SK-N-DZ (cell line): ENCODE results near the gene CYFIP2.
"Not testable (repeated sequence)": the region's sequence is repeated elsewhere in the genome, so short reads cannot be mapped to it uniquely, and the experiment has no call there.

Experiments used
- DNase-seq: peaks from one replicate; pipeline ENCODE4 v3.0.0-alpha.2; 2015; ENCODE audit warnings: low spot score

The CYFIP2 gene

DNA sequence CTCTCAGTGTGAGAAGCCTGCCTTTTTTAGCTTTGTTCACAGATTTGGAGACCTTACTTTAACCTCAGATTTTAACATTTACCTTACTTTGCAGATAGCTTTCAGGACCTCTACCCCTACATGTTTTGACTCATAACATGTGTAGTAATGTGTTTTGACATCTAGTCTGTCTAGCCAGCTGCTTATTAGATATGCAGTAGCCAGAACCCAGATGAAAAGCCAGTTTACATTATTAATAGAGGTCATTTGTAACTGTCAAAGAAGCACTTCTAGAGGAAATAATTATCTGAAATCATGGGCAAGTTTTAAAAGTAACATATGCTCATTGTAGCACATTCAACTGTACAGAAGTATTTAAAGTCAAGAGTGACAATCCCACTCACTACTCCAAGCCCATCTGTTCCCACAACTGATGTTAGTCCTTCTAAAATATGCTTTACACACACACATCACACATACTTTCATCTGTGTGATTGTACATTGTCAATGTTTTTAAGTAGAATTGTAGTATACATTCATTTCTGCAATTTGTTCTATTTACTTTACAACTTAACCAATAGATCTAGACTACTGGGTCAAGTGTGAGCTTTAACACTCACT is 122.3 kb downstream of the CYFIP2 start:
- DNase-seq = peak; percentile 64

DNA sequence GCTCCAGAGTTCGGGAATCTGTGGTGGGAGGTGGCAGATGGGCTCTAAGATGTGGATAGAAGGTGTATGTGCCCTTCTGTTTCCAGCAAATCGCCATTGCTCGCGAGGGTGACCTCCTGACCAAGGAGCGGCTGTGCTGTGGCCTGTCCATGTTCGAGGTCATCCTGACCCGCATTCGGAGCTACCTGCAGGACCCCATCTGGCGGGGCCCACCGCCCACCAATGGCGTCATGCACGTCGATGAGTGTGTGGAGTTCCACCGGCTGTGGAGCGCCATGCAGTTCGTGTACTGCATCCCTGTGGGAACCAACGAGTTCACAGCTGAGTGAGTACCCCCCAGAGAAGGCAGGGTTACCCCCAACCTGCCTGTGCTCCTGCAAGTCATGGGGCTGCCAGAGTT is 123.2 kb downstream of the CYFIP2 start:
- DNase-seq = no peak

DNA sequence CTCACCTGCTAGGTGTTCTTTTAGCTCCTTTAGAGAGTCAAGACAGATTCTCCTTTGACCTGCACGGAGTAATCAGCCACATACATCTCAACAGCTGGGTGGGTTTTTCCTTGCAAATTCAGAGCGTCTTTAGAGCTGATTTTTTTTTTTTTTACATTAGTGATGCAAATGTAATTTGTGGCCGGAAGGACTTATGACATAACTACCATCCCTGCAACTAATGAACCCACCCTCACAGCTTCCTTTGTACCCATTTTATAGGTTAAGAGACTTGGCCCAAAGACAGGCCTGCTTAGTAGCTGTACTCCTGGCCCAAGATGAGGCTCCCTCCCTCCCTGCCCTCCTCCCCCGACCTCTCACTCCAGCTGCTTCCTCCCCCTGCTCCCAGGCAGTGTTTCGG is 124.2 kb downstream of the CYFIP2 start:
- no peak for DNase-seq

DNA sequence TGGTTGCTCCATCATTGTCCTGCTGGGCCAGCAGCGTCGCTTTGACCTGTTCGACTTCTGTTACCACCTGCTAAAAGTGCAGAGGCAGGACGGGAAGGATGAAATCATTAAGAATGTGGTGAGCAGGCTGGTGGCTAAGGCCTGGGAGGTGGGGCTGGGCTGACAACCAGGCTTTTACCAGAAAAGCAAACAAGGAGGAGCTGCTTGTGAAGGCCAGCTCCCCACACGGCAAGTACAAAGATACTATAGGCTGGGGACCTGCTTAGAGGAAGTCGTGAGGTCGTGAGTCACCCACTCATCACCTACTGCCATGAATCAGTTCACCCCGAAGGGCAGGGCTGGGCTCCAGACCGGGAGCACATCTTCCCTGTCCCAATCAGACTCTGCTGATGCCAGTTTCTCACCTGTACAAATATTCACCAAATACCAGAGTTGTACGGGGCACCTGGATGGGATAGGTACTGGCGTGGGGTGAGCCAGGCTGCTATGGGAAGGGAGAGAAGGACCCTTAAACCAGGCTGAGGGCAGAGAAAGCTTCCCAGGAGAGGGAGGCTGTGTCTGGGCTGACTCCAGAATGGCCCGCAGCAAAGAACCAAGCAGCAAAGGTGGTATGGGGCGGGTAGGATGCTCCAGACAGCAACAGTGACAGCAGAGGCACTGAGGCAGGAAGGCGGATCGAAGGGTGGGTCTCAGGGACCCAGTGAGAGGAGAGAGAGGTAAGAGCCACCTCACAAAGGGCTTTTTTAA is 124.8 kb downstream of the CYFIP2 start:
- DNase-seq = no peak

DNA sequence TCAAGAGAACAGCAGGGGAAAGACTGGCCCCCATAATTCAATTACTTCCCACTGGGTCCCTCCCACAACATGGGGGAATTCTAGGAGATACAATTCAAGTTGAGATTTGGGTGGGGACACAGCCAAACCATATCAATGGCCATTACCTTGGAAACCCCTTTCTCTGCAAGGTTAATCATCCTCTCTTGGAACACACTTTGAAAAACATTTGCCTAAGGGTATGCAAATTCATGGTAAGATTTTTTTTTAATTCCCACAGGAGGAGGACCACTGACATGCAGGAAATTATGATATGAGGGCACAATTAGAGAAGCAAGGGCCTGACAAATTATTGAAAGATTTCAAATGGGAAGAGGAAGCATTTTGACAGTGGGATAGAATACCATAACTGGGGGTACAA is 132.4 kb downstream of the CYFIP2 start:
- no peak for DNase-seq

DNA sequence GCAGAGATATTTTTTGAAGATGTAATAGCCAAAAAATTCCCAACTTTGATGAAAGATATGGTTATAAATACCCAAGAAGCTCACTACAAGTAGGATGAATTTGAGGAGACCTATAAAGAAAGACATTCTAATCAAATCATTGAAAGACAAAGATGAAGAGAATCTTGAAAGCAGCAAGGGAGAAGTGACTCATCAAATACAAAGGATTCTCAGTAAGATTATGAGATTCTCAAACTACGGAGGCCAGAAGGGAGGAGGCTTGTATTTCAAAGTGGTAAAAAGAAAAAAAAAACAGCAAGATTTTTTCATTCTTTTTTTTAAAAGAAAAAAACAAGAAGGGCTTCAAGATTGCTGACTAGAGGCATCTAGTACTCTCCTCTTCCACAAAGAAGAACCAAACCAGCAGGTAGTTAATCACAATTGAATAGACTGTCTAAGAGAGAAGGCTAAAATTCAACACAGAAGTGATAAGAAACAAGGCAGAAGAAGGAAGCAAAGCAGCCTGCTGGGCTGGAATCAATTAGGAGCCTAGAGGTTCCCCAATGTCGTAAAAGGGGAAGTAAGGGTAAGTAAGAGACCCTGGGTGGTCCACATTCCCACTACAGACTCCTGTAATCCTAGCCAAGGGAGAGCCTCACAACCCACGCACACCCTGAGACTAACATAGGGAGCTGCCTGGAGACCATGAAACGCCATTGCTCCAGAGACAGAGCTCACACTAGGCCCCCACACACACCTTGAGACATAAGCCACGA is 135.0 kb downstream of the CYFIP2 start:
- no peak for DNase-seq

DNA sequence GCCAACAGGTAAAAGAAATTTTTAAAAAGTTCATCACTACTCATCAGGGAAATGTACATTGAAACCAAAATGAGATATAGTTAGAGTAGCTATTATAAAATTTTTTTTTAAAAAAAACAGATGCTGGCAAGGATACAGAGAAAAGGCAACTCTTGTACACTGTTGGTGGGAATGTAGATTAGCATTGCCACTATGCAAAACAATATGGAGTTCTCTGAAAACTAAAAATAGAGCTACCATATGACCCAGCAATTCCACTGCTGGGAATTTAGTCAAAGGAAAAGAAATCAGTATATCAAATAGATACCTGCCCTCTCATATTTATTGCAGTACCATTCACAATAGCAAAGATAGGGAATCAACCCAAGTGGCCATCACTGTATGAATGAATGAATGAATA is 149.9 kb downstream of the CYFIP2 start:
- no peak for DNase-seq

DNA sequence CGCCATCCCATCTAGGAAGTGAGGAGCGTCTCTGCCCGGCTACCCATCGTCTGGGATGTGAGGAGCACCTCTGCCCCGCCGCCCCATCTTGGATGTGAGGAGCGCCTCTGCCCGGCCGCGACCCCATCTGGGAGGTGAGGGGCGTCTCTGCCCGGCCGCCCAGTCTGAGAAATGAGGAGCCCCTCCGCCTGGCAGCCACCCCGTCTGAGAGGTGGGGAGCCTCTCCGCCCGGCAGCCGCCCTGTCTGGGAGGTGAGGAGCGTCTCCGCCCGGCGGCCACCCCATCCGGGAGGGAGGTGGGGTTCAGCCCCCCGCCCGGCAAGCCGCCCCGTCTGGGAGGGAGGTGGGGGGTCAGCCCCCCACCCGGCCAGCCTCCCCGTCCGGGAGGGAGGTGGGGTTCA is 153.6 kb downstream of the CYFIP2 start:
- not testable (repeated sequence) for DNase-seq

DNA sequence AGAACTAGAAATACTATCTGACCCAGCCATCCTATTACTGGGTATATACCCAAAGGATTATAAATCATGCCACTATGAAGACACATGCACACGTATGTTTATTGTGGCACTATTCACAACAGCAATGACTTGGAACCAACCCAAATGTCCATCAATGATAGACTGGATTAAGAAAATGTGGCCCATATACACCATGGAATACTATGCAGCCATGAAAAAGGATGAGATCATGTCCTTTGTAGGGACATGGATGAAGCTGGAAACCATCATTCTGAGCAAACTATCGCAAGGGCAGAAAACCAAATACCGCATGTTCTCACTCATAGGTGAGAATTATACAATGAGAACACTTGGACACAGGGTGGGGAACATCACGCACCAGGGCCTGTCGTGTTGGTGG is 164.0 kb downstream of the CYFIP2 start:
- DNase-seq = not testable (repeated sequence)

DNA sequence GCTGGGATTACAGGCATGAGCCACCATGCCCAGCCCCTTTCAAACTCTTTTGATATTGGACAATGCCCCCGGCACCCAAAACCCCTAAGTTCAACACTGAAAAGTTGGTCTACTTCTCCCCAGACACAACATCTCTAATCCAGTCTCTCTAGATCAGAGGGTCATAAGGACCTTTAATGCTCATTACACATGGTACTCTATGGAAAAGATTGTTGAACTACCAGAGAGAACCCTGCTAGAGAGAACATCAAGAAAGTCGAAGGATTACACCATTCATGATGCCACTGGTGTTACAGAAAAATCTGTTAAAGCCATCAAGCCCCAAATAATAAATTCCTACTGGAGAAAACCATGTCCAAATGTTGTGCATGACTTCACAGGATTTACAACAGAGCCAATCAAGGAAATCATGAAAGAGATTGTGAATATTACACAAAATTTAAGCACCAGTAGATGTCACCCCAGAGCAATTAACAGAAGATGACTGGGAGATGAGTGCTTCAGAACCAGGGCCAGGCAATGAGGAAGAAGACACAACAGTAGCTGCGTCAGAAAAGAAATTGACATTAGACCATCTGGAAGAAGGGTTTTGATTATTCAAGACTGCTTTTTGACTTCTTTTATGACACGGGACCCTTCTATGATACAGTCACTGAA is 165.7 kb downstream of the CYFIP2 start:
- peak; percentile 44 for DNase-seq

DNA sequence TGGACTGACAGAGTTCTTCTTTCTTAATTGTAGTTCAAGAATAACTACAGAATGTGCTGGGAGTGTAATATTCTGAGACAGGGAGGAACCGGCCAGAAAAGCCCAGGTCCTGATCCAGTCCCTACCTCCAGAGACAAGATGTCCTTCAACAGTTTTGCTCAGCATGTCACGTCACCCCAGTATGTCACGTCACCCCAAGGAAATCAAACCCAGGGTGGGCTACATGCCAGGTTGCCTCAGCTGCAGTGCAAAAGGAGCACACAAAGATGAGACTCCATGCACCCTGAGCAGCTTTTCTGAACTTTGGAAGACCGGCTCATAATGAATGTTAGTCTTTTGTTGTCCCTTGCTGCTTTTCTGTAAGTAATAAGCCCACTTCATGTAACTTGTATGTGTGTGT is 168.2 kb downstream of the CYFIP2 start:
- no peak for DNase-seq

DNA sequence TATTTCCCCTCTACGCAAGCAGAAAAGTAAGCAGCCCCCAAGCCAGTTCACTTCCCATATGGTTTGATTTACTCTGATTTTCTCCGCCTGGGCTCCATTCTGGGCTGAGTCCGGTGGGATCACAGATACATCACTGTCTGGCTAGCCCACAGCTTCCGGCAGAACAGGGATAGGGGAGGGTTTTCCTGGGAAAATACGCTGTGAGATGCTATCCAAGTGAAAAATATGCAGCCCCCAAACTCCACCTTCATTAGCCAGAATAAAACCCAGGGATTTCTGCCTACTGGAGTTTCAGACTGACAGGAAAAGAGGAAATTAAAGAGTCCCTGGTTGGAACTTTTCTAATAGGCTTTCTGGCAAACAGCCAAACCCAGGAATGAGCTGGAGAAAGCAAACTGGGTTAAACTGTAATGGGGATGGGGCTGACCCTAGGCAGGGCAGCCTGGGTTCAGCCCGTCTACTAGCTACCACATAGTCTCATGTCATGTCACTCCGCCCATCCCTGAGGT is 177.2 kb downstream of the CYFIP2 start:
- peak; percentile 12 for DNase-seq

DNA sequence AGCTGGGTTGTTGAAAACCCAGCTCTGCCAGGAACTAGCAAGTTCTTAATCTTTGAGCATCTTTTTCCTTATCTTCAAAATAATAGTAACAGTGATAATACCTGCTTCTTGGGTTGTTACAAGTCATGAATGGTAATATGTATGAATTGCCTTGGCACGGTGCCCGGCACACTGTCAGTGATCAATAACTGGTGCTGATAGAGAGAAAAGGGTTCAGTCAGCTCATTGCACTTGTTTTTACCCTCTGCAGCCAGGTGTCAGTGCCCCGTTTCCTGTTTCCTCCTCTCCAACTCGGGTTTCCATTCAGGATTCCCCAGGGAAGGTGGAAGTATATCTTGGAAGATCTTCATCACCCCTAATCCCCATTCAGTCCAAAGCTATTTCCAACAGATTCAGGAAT is 178.3 kb downstream of the CYFIP2 start:
- DNase-seq = no peak
